Skin epidermis (tissue), 12 donors: ENCODE data around the gene CMPK1.
"Not testable (repeated sequence)": the region's sequence is repeated elsewhere in the genome, so short reads cannot be mapped to it uniquely, and the experiment has no call there.

Source experiments
- H3K27ac ChIP-seq, 21 experiments: fragments of 200-600 bp; sonication (generic) in 11 of 21; one replicate each; pipeline ENCODE4 v1.5.0; 2020; ENCODE audit warnings: mild to moderate bottlenecking in 3 of 21, inconsistent platforms in 2 of 21, moderate library complexity in 2 of 21
- H3K4me3 ChIP-seq, 7 experiments: fragments of 200-600 bp; sonication (generic) in 2 of 7; one replicate each; pipeline ENCODE4 v1.5.0; 2020; ENCODE audit warnings: inconsistent platforms in 2 of 7, mild to moderate bottlenecking in 2 of 7, moderate library complexity in 1 of 7

CMPK1 gene

GRCh38 chr1:47333578-47333921 lies at the start of gene CMPK1:
Gene CMPK1 (plus strand): TSS chr1:47333790. CDS start chr1:47333946, 156 bp downstream.
- H3K27ac ChIP-seq = peak within 1 kb of the TSS; percentile 93 to 99 (median 98)

GRCh38 chr1:47288116-47288515 lies 45.5 kb upstream of the CMPK1 start:
- not testable (repeated sequence) for H3K27ac ChIP-seq, H3K4me3 ChIP-seq

More at GRCh38 chr1:47333578-47333921, at the start of gene CMPK1:
- peak within 1 kb of the TSS; percentile 63 to 90 (median 85) for H3K4me3 ChIP-seq

- not testable (repeated sequence) for H3K27ac ChIP-seq, H3K4me3 ChIP-seq
Measured at GRCh38 chr1:47294863-47295262, 38.7 kb upstream of the CMPK1 start.

GRCh38 chr1:47295579-47295978 lies 38.0 kb upstream of the CMPK1 start:
- no peak overlapping the region for H3K27ac ChIP-seq

GRCh38 chr1:47298025-47298699 lies 35.4 kb upstream of the CMPK1 start:
- H3K27ac ChIP-seq = peak overlapping the region in 5 of 21 experiments; percentile 2 to 42 (median 14)
- H3K4me3 ChIP-seq = no peak overlapping the region

More at GRCh38 chr1:47295579-47295978, 38.0 kb upstream of the CMPK1 start:
- H3K4me3 ChIP-seq = no peak overlapping the region

GRCh38 chr1:47302472-47302871 lies 31.1 kb upstream of the CMPK1 start:
- H3K27ac ChIP-seq = no peak overlapping the region
- no peak overlapping the region for H3K4me3 ChIP-seq

GRCh38 chr1:47309427-47309826 lies 24.2 kb upstream of the CMPK1 start:
- H3K27ac ChIP-seq = no peak overlapping the region

GRCh38 chr1:47313915-47314664 lies 19.5 kb upstream of the CMPK1 start, which contains the start of gene STIL:
Gene STIL (minus strand): TSS chr1:47314147. CDS start chr1:47310319, 3,828 bp downstream.
- peak within 1 kb of the TSS in 20 of 21 experiments; percentile 33 to 87 (median 76) for H3K27ac ChIP-seq
- H3K4me3 ChIP-seq = peak within 1 kb of the TSS; percentile 45 to 87 (median 68)

More at GRCh38 chr1:47309427-47309826, 24.2 kb upstream of the CMPK1 start:
- H3K4me3 ChIP-seq = no peak overlapping the region

GRCh38 chr1:47317841-47318240 lies 15.7 kb upstream of the CMPK1 start:
- peak overlapping the region in 3 of 21 experiments; percentile 17 to 60 (median 50) for H3K27ac ChIP-seq
- H3K4me3 ChIP-seq = no peak overlapping the region

- H3K27ac ChIP-seq, H3K4me3 ChIP-seq: not testable (repeated sequence)
Measured at GRCh38 chr1:47319968-47320367, 13.6 kb upstream of the CMPK1 start.

GRCh38 chr1:47323599-47324031 lies 10.0 kb upstream of the CMPK1 start:
- no peak overlapping the region for H3K27ac ChIP-seq

GRCh38 chr1:47324682-47325081 lies 8.9 kb upstream of the CMPK1 start:
- Histone ChIP-seq H3K4me3 (no peak overlapping the region), H3K27ac (peak overlapping the region in 5 of 21 experiments; percentile 39 to 60 (median 42))

More at GRCh38 chr1:47323599-47324031, 10.0 kb upstream of the CMPK1 start:
- no peak overlapping the region for H3K4me3 ChIP-seq

GRCh38 chr1:47325528-47325927 lies 8.1 kb upstream of the CMPK1 start:
- Histone ChIP-seq H3K4me3 (no peak overlapping the region), H3K27ac (peak overlapping the region in 9 of 21 experiments; percentile 40 to 72 (median 47))

- Histone ChIP-seq H3K4me3 (no peak overlapping the region), H3K27ac (peak overlapping the region in 2 of 21 experiments; percentile 28 to 57)
Measured at GRCh38 chr1:47326271-47326670, 7.3 kb upstream of the CMPK1 start.

GRCh38 chr1:47328992-47329391 lies 4.6 kb upstream of the CMPK1 start:
- Histone ChIP-seq H3K4me3 (no peak overlapping the region), H3K27ac (peak overlapping the region in 3 of 21 experiments; percentile 45 to 72 (median 50))

- H3K4me3 ChIP-seq = no peak overlapping the region
- peak overlapping the region in 1 of 21 experiments; percentile 72 for H3K27ac ChIP-seq
Measured at GRCh38 chr1:47330212-47330611, 3.4 kb upstream of the CMPK1 start.

- peak overlapping the region in 2 of 21 experiments; percentile 99 for H3K27ac ChIP-seq
- no peak overlapping the region for H3K4me3 ChIP-seq
Measured at GRCh38 chr1:47331875-47332274, 1.7 kb upstream of the CMPK1 start.

GRCh38 chr1:47332779-47333577 lies 612 bp upstream of the CMPK1 start:
- H3K27ac ChIP-seq = peak overlapping the region; percentile 81 to 99 (median 98)
- H3K4me3 ChIP-seq = peak overlapping the region; percentile 63 to 90 (median 85)

GRCh38 chr1:47333922-47334764 lies 553 bp downstream of the CMPK1 start:
- Histone ChIP-seq H3K4me3 (peak overlapping the region; percentile 63 to 90 (median 85)), H3K27ac (peak overlapping the region; percentile 93 to 99 (median 98))
